IPS DF 4.7 (cell line): ENCODE measurements around the gene CELF4.

Experiments used
- DNase-seq: peaks from one replicate; pipeline ENCODE4 v3.0.0-alpha.2; 2013; ENCODE audit warnings: low spot score; ENCODE audit errors: extremely low read depth

The CELF4 gene

GRCh38 chr18:37445836-37446235, 119.8 kb downstream of the CELF4 start:
- DNase-seq = no peak

GRCh38 chr18:37445368-37445767, 120.2 kb downstream of the CELF4 start:
- no peak for DNase-seq

GRCh38 chr18:37443325-37444055, 122.1 kb downstream of the CELF4 start:
- DNase-seq = no peak

GRCh38 chr18:37442477-37442876, 123.1 kb downstream of the CELF4 start:
- DNase-seq = no peak

- no peak for DNase-seq
Observed at GRCh38 chr18:37441821-37442220, 123.8 kb downstream of the CELF4 start.

GRCh38 chr18:37440206-37440605, 125.4 kb downstream of the CELF4 start:
- no peak for DNase-seq

- DNase-seq = no peak
Observed at GRCh38 chr18:37438417-37439180, 127.0 kb downstream of the CELF4 start.

GRCh38 chr18:37435996-37436395, 129.6 kb downstream of the CELF4 start:
- DNase-seq = no peak

- no peak for DNase-seq
Observed at GRCh38 chr18:37435150-37435867, 130.3 kb downstream of the CELF4 start.

GRCh38 chr18:37434161-37434860, 131.3 kb downstream of the CELF4 start:
- no peak for DNase-seq

GRCh38 chr18:37432436-37433195, 133.0 kb downstream of the CELF4 start:
- no peak for DNase-seq

- no peak for DNase-seq
Observed at GRCh38 chr18:37430357-37431076, 135.1 kb downstream of the CELF4 start.

GRCh38 chr18:37429791-37430190, 135.8 kb downstream of the CELF4 start:
- DNase-seq = no peak

- DNase-seq = no peak
Observed at GRCh38 chr18:37428288-37428974, 137.2 kb downstream of the CELF4 start.

- DNase-seq = no peak
Observed at GRCh38 chr18:37426586-37426985, 139.0 kb downstream of the CELF4 start.

- no peak for DNase-seq
Observed at GRCh38 chr18:37425222-37425621, 140.4 kb downstream of the CELF4 start.

- DNase-seq = no peak
Observed at GRCh38 chr18:37424507-37424906, 141.1 kb downstream of the CELF4 start.

GRCh38 chr18:37422596-37422995, 143.0 kb downstream of the CELF4 start:
- no peak for DNase-seq

GRCh38 chr18:37422116-37422515, 143.5 kb downstream of the CELF4 start:
- DNase-seq = no peak
